Islet of Langerhans (tissue), 1 donor: ENCODE data around the gene SMPDL3B.

ENCODE experiments used
- FAIRE-seq: peaks from one replicate; lab custom pipeline; 2011; peaks lifted over from hg19 to GRCh38; lab: Jason Lieb, UNC

Gene SMPDL3B

DNA sequence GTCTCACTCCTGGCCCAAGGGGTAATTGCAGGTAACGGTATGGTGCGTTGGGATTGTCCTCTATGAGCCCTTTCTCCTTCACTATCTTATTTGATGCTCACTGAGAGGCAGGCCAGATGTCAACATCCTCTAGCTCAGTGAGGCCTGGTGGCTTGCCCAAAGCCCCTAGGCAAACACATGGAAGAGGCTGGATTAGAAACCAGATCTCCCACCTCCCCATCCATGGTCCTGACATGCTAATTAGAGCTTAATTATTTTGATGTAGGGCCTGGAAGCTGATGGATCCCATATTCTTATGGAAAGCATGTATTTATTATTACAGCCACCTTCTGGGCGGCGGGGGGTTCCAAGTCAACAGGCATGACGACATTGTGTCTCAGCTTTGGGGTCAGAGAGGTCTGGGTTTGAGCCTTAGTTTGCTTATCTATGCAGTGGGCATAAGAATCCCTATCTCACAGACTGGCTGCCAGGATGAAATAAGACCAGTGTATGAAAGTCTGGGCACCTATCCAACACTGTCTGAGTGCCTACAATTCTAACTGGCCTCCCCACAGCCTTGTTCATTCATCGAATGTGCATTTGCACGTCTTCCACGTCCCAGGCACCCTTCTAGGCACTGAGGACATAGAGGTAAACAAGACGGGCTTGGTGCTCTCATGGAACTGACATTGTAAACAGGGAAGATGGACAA lies 6.2 kb downstream of the SMPDL3B start:
- no peak for FAIRE-seq

DNA sequence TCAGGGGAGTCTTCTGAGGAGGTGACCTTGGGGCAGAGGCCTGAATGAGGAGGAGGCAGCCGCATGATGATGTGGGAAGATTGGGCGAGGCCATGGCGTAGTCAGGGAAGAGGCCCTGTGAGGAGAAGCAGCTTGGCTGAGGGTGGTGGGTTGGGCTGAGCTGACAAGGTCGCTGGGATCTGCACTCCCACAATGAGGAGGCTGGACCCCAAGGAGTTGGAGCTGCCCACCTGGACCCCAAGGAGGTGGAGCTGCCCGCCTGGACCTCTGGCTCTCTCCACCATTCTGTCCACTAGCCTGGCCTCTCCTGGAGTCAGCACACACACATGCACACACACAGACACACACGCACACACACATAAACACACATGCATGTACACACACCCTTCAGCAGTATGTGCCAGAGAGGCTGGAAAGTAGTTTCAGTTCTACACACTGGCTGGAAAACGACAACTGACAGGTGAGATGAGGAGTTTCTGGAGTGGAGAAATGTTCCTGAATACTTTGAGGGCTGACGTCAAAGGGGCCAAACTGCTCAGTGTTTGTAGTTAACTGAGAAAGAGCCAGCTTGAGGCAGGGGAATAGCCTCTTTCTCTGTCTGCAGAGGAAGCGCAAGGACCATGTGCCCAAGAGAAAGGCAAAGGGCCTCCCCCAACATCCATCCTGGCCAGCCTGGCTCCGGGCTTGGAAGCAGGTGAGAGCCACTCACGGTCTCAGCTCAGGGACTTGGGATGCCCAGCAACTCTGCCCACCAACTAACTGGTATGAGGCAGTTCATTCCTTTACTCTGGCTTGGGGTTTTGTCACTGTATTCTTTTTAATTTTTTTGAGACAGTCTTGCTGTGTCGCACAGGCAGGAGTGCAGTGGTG lies 7.1 kb downstream of the SMPDL3B start:
- FAIRE-seq: no peak

DNA sequence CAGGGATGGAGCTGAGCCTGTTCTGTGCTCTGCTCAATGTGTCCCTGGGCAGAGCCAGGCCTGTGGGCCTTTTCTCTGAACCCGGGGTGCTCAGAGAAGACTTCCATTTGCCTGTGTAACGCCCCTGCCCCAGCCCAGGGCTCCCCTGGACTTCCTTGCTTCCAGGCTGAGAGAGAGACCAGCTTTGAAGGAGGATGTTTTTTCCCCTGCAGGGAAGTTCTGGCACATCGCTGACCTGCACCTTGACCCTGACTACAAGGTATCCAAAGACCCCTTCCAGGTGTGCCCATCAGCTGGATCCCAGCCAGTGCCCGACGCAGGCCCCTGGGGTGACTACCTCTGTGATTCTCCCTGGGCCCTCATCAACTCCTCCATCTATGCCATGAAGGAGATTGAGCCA lies 10.2 kb downstream of the SMPDL3B start:
- FAIRE-seq: no peak

DNA sequence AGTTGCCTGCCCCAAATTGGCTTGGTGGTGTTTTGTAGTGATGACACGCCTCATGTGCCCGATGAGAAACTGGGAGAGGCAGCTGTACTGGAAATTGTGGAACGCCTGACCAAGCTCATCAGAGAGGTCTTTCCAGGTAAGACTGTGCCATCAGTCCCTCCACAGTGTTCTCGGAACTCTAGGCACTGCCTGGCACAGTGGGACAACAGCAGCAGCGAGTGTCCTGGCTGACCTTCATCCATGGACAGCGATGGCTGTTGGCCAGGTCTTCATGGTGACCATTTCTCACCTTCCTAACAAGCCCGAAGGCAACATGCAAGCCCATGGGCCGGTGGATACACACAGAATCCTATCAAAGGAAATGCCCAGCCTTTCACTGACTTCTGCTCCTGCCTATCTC lies 14.2 kb downstream of the SMPDL3B start:
- FAIRE-seq: no peak

DNA sequence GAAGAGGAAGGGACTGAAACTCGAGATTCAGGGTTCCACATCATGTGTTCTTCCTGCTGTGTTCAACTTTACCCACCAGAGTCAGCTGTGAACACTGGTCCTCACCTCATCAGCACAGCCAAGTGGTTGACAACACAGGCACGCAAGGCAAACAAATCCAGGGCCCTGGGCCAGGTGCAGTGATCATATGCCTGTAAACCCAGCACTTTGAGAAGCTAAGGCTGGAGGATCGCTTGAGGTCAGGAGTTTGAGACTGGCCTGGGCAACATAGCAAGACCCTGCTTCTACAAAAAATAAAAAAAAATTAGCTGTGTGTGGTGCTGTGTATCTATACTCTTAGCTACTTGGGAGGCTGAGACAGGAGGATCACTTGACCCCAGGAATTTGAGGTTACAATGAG lies 16.6 kb downstream of the SMPDL3B start:
- no peak for FAIRE-seq

DNA sequence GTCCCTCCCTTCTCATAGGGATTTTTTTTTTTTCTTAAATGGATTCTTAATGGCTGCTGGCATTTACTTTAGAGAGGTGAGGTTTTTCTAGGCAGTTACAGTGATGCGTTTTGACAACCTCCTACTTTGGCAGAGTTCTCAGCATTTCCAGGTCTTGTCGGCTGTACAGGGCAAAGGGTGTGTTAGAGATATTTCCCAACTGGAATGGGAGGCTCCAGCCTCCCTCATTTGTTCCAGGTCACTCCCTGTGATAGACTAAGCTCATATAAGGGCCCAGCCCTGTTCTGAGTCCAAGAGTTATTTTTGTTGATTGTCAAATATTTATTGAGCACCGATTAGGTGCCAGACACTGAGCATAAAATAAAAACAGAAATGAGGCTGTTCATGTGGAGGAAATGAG lies 17.3 kb downstream of the SMPDL3B start:
- no peak for FAIRE-seq

DNA sequence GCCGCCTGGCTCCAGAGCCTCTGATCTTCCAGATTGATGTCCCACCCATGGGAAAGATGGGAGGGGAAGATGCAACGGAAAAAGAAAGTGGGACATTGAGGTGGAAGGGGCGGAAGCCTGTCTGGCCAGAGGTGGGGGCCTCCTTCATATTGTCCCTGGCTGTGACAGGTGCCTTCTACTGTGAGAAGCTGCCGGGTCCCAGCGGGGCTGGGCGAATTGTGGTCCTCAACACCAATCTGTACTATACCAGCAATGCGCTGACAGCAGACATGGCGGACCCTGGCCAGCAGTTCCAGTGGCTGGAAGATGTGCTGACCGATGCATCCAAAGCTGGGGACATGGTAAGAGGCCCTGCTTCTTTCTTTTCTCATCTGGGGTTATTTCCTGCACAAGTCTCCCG lies 19.4 kb downstream of the SMPDL3B start:
- no peak for FAIRE-seq

DNA sequence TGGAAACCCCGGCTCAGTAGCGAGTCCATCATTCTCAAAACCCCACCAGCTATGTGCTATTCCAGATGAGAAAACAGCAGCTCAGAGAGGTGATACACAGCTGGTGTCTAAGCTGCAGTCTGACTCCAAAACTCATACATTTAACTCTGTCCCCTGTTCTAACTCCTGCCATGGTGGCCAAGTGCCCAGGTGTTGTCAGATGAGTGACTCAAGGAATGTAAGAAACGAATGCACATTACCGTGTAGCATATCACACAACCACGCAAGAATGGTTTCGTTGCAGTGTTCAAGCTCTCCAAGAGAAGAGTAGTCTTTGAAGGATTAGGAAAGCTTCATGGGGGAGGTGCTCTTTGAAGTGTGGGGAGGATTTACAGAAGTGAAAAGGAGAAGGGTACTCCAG lies 20.3 kb downstream of the SMPDL3B start:
- FAIRE-seq: no peak

DNA sequence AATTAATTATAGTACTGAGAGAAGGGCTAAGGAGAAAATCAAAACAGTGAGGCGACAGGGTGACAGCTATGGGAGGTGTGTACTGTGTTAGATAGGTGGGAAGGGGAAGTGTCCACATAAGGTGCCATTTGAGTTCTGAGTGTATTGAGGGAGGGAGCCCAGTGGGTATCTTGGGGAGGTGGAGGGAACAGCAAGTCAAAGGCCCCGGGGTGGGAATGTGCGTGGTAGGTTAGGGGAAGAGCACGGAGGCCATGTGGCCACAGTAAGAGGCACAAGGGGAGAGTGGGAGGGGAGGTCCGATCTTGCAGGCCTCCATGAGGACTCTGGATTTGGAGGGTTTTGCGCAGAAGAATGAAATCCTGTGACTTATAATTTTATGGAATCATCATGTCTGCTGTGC lies 22.0 kb downstream of the SMPDL3B start:
- no peak for FAIRE-seq

DNA sequence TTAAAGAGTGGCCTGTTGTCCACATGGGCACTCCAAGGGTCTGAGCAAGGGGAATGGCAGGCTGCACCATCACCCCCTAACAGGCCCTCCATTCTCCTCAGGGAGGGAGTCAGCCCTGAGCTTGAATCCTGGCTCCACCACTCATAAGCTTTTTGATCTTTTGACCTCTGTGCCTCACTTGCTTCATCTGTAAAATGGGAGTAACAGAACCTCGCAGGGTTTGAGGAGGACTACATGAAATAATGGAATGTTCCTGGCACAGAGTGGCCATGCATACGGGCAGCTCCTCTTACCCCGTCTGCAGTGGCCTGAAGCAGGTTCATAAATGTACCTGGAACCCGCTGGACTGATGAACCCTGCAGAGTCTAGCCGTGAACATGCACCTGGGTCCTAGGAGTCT lies 22.9 kb downstream of the SMPDL3B start:
- FAIRE-seq: no peak

DNA sequence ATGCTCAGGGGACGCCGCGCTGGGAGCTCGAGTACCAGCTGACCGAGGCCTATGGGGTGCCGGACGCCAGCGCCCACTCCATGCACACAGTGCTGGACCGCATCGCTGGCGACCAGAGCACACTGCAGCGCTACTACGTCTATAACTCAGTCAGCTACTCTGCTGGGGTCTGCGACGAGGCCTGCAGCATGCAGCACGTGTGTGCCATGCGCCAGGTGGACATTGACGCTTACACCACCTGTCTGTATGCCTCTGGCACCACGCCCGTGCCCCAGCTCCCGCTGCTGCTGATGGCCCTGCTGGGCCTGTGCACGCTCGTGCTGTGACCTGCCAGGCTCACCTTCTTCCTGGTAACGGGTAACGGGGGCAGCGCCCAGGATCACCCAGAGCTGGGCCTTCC lies 23.7 kb downstream of the SMPDL3B start:
- FAIRE-seq: no peak

DNA sequence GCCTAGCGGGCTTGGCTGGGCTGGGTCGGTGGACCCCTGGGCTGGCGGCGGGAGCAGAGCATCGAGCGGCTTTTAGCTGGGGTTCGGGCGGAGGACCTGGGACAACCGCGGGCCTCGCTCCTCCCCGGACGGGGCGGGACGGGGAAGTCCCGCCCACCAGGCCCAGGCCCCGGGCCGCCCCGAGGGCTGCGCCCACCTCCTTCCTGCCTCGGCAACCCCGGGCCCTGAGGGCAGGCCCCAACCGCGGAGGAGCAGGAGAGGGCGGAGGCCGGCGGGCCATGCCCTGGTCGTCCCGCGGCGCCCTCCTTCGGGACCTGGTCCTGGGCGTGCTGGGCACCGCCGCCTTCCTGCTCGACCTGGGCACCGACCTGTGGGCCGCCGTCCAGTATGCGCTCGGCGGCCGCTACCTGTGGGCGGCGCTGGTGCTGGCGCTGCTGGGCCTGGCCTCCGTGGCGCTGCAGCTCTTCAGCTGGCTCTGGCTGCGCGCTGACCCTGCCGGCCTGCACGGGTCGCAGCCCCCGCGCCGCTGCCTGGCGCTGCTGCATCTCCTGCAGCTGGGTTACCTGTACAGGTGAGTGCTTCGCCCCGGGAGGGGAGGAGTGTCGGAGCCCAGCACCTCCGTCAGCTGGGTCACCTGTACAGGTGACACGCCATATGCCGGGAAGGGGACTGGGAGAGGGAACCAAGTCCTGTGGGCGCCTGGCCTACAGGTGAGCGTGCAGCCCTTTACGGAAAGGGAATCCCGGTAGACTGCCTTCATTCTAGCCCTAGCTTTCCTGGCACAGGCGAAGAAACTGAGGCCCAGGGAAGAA lies 25.2 kb downstream of the SMPDL3B start, which contains the start of gene XKR8:
TSS of gene XKR8 (plus strand) at position 182 of the 812 bp plus-strand sequence. CDS start at position 279, 97 bp downstream.
- no peak for FAIRE-seq

DNA sequence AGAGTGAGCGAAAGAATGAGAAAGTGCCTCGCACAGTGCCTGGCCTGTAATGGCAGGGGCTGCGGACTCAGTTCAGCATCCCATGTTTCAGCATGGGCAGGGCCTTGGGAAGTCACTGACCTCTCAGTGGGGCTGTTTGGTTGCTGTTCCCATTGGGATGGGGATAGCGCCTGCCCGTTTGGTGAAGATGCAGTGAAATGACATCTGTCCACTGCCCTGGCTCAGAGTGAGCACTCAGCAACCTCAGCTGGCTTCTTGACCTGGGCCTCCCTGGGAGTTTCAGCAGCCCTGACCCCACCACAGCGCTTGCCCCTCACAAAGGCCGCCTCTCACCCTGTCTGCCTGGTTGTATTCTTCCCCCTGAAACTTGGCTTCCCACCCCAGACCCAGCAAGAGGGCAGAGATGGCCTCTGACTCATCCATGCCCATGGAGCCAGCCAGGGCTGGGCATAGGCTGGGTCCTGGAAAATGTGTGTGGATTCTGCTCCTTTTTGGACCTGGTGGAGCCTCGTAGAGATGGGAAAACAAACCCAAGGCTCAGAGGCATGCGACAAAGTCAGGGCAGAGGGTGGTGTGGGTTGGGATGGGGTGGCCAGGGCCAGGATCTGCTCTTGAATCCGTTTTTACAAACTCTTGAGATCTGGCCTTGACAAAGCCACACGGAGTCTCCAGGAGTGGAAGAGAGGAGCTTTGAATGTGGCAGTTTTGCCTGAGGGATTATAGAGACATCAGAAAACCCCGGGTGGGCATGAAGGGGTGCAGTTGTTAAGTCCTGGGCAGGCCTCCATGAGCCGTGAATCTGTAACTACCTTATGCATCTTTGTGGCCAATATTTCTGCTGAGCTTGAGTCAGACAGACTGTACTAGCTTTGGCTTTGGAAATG lies 26.2 kb downstream of the SMPDL3B start:
- no peak for FAIRE-seq

DNA sequence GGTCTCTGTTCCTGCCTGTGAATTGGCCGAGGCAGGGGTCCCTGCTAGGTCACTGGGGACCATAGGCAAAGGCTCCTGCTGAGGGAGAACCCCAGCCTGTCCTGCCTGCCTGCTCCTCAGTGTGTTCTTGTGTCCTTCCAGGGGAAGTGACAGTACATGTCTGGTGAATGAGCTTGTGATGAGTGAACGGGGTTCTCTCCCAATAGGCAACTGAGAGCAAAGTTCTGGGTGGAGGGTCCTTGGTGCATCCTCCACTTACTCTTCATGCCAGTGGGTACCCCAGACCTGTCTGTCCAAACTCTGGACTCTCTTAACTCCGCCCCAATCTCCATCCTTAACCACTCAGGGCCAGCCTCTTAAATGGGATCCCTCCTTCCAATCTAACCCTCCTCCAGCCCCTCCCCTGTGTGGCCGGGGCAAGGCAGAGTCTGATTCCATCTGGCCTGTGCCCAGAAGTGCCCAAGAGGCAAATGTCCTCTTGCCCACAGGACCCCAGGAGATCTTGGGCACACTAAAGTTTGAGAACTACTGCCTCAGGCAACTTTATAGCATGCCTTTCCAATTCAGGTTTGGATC lies 26.9 kb downstream of the SMPDL3B start:
- no peak for FAIRE-seq

DNA sequence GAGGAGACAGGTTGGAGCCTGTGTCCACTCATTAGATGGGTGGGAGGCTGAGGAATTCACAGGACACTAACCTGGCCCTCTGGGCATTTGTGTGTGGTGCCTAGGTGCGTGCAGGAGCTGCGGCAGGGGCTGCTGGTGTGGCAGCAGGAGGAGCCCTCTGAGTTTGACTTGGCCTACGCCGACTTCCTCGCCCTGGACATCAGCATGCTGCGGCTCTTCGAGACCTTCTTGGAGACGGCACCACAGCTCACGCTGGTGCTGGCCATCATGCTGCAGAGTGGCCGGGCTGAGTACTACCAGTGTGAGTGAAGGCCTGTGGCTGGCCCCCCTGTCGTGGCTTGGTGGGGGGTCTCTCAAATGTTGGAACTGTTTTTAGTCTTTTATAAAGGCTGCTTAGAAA lies 28.6 kb downstream of the SMPDL3B start:
- no peak for FAIRE-seq

DNA sequence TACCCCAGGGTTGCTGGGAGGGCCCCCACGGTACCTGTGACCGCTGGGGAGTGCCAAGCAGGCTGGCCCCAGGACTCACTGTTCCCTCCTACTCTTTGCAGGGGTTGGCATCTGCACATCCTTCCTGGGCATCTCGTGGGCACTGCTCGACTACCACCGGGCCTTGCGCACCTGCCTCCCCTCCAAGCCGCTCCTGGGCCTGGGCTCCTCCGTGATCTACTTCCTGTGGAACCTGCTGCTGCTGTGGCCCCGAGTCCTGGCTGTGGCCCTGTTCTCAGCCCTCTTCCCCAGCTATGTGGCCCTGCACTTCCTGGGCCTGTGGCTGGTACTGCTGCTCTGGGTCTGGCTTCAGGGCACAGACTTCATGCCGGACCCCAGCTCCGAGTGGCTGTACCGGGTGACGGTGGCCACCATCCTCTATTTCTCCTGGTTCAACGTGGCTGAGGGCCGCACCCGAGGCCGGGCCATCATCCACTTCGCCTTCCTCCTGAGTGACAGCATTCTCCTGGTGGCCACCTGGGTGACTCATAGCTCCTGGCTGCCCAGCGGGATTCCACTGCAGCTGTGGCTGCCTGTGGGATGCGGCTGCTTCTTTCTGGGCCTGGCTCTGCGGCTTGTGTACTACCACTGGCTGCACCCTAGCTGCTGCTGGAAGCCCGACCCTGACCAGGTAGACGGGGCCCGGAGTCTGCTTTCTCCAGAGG lies 31.8 kb downstream of the SMPDL3B start:
- FAIRE-seq: no peak

DNA sequence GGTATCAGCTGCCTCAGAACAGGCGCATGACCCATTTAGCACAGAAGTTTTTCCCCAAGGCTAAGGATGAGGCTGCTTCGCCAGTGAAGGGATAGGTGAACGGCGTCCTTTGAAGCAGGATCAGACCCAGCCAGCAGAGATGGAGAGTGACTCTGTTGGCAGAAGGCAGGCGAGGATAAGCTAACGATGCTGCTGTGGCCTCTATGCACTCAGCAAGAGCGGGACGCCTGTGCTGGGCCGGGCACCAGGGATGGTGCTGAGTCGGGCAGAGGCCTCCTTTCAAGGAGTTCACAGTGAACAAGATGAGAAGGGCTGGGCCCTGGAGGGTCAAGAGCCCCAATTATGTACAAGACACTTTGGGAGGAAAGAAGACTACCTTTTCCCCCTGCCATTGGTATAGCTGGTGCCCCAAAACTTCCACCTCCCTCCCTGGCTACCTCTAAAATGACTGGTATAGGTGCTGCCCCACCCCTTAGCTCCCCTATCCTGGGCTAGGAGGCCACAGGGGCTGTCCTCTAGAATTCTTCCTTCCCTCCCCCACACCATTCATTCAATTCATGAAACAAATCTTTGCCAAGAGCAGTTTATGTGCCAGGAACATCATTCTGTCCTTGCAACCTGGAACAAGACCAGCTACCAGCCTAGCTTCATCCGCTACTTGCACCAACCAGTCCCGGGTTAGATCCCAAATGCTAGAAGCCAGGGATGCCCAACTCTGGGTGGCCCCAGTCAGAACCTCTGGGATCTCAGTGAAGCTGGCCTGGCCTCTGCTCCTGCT lies 32.5 kb downstream of the SMPDL3B start:
- FAIRE-seq: no peak

DNA sequence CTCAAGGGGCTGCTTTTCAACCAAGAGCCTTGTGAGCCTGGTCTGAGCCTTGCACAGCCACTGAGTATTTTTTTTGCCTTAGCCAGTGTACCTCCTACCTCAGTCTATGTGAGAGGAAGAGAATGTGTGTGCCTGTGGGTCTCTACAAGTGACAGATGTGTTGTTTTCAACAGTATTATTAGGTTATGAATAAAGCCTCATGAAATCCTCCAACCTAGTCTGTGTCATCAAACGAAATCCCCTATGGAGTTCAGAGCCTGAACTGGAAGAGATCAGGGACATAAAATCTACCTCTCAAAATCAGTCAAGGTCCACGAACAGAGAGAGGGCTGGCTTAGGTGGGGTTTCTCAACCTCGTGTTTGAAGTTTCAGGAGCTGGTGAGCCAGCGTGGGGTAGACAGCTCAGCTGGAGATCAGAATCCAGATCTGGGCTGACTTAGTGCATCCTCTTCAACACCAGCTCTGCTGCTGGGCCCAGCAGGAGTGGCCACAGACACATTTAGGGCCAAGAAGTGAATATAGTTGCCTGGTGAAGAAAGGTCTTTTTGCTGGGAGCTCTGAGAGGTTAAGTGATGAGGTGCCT lies 33.2 kb downstream of the SMPDL3B start:
- no peak for FAIRE-seq

DNA sequence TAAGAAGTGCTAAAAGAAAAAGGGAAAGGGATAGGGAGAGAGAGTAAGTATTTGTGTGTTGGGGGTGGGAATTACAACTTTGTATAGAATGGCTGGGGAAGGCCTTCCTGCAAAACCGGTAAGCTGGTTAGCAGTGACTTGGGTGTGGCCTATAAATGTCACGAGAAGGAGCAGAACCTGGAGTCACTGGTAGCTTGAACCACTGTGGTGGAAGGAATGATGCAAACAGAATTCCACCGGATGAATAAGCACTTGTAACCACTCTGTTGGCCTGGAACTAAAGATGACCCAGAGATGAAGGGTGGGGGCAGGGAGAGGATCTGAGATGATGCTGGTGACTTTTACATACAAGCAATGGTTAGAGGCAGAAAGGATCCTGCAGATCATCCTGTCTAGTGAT lies 33.9 kb downstream of the SMPDL3B start:
- FAIRE-seq: no peak

DNA sequence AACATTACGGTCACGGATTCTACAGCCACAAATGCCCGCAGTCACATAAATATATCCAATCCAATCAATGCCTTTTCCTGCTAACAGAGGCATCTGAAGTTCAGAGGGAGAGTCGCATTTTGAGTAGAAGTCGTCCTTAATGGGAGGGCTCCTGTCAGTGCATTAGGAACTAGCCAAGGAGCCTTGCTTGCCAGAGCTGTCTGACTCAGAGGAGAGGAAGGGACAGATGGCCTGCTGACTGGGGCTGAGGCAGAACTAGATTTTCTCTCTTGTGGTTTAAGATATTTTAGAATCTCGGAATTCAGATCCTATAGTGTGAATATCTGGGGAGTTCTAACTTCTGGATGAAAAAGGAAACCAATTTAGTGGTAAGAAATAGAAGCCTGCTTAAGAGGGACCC lies 35.6 kb downstream of the SMPDL3B start:
- no peak for FAIRE-seq
